Jurkat, Clone E6-1 (cell line): ENCODE results near the gene NCK2.

Source experiments
- DNase-seq: peaks from one replicate; pipeline ENCODE4 v3.0.0-alpha.2; 2011; ENCODE audit warnings: low read depth, low spot score
- H3K4me3 ChIP-seq: 2 replicates; pipeline ENCODE4 v1.5.1; 2011; ENCODE audit warnings: mild to moderate bottlenecking, low read length, control low read depth, moderate library complexity

NCK2 gene

DNA sequence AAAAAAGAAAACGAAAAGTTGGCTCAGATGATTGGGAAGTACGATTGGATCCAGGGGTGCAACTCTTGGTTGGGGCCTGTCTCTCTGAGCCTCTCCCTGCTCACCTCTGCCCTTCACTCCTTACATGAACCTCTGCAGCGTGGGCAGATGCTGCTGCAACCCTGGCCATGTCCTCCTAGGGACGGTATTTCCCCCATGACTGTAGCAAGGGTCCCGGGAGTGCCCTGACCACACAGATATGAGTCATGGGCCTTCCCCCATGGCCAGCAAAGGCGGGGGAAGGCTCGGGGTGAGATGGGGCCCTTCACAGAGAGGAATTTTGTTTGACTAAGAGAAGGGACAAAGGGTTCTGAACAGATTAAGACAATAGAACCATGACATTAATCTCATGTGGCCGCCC lies 129.0 kb downstream of the NCK2 start:
- H3K4me3 ChIP-seq = no peak overlapping the region
- DNase-seq = no peak

GRCh38 chr2:105874466-105874865 lies 129.8 kb downstream of the NCK2 start:
- no peak for DNase-seq

GRCh38 chr2:105875241-105875640 lies 130.5 kb downstream of the NCK2 start:
- H3K4me3 ChIP-seq = no peak overlapping the region
- DNase-seq = no peak

More at GRCh38 chr2:105874466-105874865, 129.8 kb downstream of the NCK2 start:
- H3K4me3 ChIP-seq = no peak overlapping the region

GRCh38 chr2:105876191-105876590 lies 131.5 kb downstream of the NCK2 start:
- H3K4me3 ChIP-seq = no peak overlapping the region
- DNase-seq = no peak

DNA sequence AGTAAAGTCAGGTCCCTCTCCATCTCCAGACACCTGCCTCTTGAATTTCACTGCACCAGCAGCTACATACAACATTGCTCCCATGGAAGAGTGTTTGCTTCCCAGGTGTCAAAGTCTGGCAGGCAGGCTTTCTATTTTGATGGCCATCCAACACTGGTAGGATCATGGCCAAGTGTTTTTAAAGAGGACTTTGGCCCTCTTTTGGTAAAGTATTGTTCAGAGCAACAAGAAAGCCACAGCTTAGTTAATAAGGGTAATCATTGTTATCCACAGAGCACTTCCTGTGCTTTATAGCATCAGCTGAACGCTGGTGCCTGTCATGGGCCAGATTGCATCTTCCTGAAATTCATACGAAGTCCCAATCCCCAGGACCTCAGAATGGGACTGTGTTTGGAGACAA lies 133.2 kb downstream of the NCK2 start:
- no peak for DNase-seq

GRCh38 chr2:105879106-105879802 lies 134.5 kb downstream of the NCK2 start:
- no peak overlapping the region for H3K4me3 ChIP-seq
- DNase-seq = no peak

More for the DNA sequence above, 133.2 kb downstream of the NCK2 start:
- no peak overlapping the region for H3K4me3 ChIP-seq

GRCh38 chr2:105879803-105880300 lies 135.1 kb downstream of the NCK2 start:
- DNase-seq = no peak
- no peak overlapping the region for H3K4me3 ChIP-seq

DNA sequence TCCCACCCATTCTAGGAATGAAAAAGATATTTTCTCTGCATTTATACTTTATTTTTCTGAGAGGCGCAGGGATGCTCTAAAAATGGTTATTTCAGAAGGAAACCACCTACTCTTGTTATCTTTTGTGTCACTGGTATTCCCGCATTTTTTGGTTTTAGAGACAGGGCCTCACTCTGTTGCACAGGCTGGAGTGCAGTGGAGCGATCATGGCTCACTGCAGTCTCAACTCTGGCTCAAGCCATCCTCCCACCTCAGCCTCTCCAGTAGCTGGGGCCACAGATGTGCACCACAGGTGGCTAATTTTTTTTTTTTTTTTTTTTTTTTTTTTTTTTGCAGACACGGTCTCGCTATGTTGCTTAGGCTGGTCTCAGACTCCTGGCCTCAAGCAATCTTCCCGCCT lies 135.9 kb downstream of the NCK2 start:
- no peak for DNase-seq
- H3K4me3 ChIP-seq = no peak overlapping the region

- no peak for DNase-seq
- no peak overlapping the region for H3K4me3 ChIP-seq
These were observed 136.8 kb downstream of the NCK2 start for GRCh38 chr2:105881286-105882136.

DNA sequence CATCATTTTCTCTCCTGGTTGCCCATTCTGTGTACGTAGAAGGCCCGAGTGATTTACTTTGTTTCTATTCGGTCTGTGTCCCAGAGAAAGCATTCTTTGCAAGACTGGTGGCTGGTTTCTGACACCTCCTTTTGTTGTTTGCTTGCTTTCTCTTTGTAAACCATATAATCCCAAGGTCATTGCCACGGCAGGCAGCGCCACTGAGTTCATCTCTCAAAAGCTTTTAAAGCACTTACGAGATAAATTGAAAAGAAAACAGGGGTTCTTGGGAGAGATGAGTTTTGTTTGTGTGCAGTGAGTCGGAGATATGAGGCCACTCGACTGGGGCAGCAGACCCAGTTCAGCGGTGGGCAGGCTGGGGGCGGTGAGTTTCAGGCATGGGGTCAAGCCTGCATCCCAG lies 137.6 kb downstream of the NCK2 start:
- no peak for DNase-seq
- H3K4me3 ChIP-seq = no peak overlapping the region

- DNase-seq = no peak
These were observed 138.3 kb downstream of the NCK2 start for GRCh38 chr2:105882920-105883435.

DNA sequence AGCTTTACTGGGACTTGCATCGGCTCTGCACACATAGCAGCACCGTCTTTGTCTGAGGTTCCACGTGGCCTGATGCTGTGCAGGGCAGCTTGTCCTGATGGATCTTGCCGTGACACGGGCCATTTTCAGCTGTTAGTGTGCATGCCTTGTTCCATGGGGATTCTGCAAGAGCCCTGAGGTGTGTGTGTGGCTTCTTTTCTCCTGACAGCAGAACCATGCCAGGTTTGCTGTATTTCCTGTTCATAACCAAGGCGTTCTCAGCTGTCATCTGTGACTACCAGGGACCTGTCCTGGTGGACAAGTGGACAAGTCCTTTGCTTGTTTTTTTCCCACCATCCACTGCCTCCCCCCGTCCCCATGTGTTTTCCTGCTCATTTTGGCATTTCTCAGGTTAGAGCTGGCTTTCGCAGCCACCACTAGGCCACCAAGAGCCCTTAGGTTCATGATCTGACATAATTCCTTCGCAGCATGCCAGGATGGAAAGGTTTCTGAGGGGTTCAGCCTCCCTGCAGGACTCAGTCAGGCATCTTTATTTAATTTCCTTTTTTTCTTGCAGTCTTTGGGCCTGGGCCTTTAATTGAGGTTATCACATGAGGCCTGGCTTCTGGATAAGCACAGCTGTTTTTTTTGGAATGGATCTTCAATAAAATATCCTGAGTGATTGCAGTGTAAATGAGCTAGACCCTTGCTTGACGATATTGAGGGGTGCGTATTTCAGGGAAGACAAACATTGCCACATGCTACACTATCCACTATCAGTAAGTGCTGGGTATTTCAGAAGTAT lies 139.4 kb downstream of the NCK2 start:
- H3K4me3 ChIP-seq = no peak overlapping the region
- no peak for DNase-seq

More at GRCh38 chr2:105882920-105883435, 138.3 kb downstream of the NCK2 start:
- H3K4me3 ChIP-seq = no peak overlapping the region

DNA sequence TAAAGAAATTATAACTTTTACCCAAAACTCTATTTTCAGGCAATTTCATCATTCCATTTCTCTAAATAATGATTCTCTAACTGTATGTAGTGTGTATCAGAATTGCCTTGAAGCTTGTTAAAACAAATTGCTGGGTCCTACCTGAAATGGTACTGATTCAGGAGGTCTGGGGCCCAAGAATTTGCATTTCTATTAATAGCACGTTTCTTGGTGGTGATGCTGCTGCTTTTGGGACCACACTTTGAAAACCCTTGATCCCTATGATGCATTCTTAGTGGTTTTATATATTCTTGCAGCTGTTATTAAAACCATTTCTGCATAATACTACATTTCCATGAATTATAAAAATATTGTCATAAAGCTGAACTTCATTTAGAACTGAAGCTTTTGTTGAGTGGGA lies 140.7 kb downstream of the NCK2 start:
- no peak for DNase-seq
- H3K4me3 ChIP-seq = no peak overlapping the region

GRCh38 chr2:105886029-105886454 lies 141.3 kb downstream of the NCK2 start:
- H3K4me3 ChIP-seq = no peak overlapping the region
- DNase-seq = no peak

DNA sequence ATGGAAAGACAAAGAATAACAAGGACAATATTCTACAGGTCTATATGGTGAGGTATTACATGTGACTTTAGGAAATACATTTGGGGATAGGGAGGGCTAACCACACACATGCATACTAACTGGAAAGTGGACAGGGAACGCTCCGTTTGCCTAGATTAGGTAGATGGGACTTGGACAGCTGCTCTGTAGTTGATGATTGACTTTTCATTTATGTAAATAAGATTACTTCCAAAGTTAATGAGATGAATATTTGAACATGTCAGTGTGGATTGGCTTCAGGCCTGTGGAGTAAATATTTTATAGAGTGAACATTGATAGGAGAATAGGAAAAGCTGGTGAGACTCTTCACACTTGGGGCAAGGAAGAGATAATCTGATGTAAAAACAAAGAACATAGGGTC lies 142.0 kb downstream of the NCK2 start:
- no peak for DNase-seq
- no peak overlapping the region for H3K4me3 ChIP-seq

DNA sequence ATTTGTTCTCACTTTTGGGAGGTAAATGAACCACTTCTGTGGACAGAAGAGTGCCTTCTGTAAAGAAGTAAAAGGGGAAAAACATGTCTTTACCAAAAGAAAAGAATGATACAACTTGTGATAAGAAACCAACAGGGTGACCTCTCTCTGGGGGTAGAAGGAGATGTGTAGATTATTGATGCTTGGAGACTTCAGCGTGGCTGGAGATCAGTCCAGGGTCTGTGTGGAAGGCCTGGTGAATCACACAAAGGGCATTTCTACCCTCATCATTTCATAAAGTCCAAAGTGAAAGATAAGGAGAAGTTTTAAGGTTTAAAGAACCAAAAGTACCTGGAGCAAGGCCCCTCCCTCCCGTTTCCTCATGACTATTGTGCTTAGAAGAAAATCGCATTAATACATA lies 142.5 kb downstream of the NCK2 start:
- H3K4me3 ChIP-seq = no peak overlapping the region

DNA sequence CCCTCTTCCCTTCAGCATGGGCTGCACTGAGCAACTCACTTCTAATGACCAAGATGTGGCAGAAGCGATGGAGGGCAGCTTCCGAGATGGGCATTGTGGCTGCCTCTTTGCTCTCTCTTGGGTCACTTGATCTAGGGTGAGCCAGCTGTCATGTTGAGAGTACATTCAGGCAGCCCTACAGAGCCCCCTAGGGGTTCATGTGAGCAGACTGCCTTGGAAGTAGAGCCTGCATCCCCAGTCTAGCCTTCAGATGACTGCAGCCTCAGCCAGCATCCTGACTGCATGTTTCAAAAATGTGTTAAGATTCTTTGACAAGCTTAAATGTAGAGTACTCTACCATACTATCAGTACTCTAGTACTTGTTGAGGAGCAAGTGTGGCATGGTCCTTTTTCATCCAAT lies 143.9 kb downstream of the NCK2 start:
- peak; percentile 41 for DNase-seq
- no peak overlapping the region for H3K4me3 ChIP-seq

More for the DNA sequence above, 142.5 kb downstream of the NCK2 start:
- DNase-seq = no peak

- DNase-seq = no peak
These were observed 144.3 kb downstream of the NCK2 start for GRCh38 chr2:105889046-105889445.

GRCh38 chr2:105890111-105890510 lies 145.4 kb downstream of the NCK2 start:
- no peak overlapping the region for H3K4me3 ChIP-seq
- no peak for DNase-seq

More at GRCh38 chr2:105889046-105889445, 144.3 kb downstream of the NCK2 start:
- no peak overlapping the region for H3K4me3 ChIP-seq
